ENCODE measurements around the gene CALML5.

Gene CALML5

DNA sequence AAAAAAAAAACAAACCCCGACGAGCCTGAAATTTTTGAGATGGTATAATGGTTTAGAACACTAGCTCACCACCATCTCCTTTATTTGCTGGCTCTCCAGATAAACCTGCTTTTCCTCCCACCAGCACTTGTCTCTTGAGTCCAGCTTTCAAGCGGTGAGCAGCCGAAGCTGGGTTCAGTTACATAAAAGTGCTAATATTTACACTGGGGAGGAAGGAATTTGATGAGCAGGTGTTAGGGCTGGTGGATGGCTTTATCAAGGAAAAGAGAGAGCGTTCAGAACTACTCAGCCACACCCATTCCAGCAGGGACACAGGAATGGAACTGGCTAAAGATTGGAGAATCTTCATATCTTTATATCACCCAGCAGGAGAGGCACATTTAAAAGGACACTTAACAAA is 18.8 kb upstream of the CALML5 start:
- TF ChIP-seq, protein P1, sequence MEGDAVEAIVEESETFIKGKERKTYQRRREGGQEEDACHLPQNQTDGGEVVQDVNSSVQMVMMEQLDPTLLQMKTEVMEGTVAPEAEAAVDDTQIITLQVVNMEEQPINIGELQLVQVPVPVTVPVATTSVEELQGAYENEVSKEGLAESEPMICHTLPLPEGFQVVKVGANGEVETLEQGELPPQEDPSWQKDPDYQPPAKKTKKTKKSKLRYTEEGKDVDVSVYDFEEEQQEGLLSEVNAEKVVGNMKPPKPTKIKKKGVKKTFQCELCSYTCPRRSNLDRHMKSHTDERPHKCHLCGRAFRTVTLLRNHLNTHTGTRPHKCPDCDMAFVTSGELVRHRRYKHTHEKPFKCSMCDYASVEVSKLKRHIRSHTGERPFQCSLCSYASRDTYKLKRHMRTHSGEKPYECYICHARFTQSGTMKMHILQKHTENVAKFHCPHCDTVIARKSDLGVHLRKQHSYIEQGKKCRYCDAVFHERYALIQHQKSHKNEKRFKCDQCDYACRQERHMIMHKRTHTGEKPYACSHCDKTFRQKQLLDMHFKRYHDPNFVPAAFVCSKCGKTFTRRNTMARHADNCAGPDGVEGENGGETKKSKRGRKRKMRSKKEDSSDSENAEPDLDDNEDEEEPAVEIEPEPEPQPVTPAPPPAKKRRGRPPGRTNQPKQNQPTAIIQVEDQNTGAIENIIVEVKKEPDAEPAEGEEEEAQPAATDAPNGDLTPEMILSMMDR (IDR thresholded peaks at IDR 0.05; ENCODE audit: low read depth, low read length, missing control alignments) = no peak
- no peak overlapping the region for H3K4me3 ChIP-seq (ENCODE audit: low read depth, low read length)
- DNase-seq (ENCODE audit: low read depth) = no peak
- in situ Hi-C loops (cut with HindIII; ENCODE audit: low sequenced_read_pairs) = no loop called here

DNA sequence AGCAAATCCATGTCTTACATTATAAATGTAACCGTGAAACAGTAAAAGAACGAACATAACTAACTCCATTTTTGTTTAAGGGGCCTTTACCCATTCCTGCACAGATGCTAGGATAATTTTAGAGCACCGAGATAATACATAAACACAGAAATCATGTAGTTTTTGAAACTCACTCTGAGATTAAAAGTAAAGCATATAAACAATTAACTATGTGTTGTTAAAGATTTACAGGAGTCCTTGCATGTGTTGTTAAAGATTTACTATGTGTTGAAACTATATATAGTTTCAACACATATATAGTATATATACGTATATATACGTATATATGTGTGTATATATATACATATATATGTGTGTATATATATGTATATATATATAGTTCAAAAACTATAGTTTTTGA is 18.2 kb upstream of the CALML5 start:
- no peak overlapping the region for H3K4me3 ChIP-seq (ENCODE audit: low read depth, low read length)
- TF ChIP-seq, protein P1 (IDR thresholded peaks at IDR 0.05; ENCODE audit: low read depth, low read length, missing control alignments) = no peak

DNA sequence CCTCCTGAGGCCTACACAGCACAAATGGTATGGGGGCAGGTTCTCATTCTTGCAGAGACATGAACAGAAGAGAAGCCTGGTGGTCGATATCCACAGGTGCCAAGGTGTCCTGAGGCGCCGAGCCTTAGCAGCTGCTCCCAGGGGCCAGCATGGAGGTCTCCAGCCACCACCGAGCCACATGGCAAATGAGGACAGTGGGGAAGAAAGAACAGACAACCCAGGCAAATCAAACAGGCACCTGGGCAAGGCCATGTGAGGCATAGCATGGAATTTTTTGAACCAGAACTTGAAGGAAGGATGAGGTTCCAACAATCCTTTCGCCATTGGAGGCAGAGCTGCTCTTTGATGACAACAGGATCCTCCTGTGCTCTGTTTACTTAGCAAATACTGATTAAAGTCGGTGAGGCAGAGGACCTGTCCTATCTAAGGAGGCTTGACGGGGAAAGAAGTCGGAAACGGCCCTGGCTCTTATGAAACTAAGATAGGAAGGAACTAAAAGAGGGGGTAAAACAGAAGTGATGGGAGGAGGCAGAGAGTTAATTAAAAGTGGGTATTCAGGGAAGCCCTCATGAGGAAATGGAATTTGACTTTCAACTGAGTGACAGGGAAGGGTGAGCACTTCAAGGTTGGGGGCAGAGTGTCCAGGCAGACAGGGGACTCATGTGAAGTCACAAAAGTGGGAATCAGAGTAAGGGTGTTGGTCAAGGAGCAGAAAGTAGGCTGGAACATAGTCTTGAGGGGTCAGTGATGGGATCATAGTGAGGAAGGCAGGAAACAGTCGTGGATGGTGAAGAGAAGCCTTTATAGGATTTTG is 16.8 kb upstream of the CALML5 start:
- H3K4me3 ChIP-seq (ENCODE audit: low read depth, low read length) = no peak overlapping the region
- in situ Hi-C loops (cut with HindIII; ENCODE audit: low sequenced_read_pairs) = no loop called here
- TF ChIP-seq, protein P1 (IDR thresholded peaks at IDR 0.05; ENCODE audit: low read depth, low read length, missing control alignments) = no peak
- DNase-seq (ENCODE audit: low read depth) = no peak

More for the DNA sequence above, 18.2 kb upstream of the CALML5 start:
- no peak for DNase-seq (ENCODE audit: low read depth)
- in situ Hi-C loops (cut with HindIII; ENCODE audit: low sequenced_read_pairs) = no loop called here

DNA sequence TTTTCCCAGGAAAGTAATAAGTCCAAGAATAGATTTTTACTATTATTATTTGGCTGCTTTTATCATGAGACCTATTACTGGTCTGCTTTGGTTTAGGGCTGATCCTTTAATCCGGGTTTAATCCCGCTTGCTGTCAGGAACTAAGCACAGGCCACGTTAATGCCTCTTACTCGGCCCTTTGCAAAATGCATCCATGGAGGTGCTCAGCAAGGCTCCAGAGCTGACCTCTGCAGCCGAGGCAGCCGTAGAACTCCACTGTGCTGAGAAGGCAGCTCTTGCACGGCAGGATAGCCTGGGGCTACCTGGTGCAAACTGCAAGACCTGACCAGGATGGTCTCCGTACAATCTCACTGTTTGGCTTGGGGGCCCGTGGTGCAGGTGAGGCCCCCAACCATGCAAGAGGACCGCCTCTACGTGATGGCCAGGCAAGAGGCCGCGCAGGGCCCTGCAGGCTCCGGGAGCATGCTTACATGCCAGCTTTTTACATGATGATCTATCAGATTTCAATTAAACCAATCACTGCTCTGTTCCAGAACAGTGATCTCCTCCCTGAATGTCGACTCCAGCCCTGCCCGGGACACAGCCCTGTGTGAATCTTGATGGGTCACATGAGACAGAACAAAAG is 15.0 kb upstream of the CALML5 start:
- TF ChIP-seq, protein P1 (IDR thresholded peaks at IDR 0.05; ENCODE audit: low read depth, low read length, missing control alignments) = no peak
- in situ Hi-C loops (cut with HindIII; ENCODE audit: low sequenced_read_pairs) = no loop called here
- no peak for DNase-seq (ENCODE audit: low read depth)
- H3K4me3 ChIP-seq (ENCODE audit: low read depth, low read length) = no peak overlapping the region

DNA sequence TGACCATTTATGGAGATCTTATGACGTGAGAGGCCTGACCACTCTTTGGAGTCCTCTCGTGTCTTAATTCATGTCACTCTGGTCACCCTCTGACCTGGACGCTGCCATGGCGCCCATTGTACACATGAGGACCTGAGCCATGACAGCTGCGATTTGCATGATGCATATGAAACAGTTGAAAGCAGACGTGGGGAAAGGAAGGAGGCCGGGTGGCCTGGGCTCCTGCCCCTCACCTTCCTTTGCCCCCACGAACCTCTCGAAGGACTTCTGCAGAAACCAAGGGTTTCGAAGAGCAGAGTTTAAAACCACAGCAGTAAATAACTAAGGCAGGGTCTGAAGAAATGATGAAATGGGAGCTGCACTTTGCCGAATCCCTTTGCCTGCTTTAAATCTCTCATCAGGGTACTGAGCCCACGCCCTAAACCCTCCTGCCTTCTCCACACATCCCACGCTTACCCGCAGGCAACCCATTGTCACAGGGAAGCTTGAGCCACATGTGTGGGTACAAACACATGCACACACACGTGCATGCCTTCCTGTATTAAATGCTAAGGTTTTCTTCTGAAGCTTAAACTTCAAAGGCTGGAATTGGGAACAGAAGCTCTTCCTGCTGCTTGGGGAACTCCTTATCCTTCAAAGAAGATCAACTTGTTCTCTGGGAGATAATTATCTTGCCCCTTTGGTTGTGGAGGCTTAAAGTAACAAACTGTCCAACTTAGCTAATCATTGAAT is 13.7 kb upstream of the CALML5 start:
- in situ Hi-C loops (cut with HindIII; ENCODE audit: low sequenced_read_pairs) = no loop called here
- TF ChIP-seq, protein P1 (IDR thresholded peaks at IDR 0.05; ENCODE audit: low read depth, low read length, missing control alignments) = no peak
- no peak for DNase-seq (ENCODE audit: low read depth)
- H3K4me3 ChIP-seq (ENCODE audit: low read depth, low read length) = no peak overlapping the region

DNA sequence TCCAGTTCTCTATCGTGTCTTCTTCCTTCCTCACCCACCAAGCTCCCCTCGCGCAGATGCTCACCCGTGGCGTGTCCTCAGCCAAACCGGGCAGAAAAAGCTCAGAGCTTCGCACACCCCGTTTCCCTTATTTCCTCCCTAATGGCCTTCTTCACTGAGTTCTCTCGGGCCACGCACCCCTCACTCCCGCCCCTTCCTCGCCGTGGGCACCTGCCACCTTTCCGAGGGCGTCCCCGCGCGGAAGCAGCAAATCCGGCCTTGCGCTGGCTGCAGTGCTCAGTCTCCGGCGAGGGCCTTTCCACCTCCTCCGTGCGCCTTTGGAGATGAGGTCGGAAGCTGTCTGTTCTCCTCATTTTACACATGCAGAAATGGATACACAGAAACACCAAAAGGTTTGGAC is 13.0 kb upstream of the CALML5 start:
- H3K4me3 ChIP-seq (ENCODE audit: low read depth, low read length) = no peak overlapping the region
- TF ChIP-seq, protein P1 (IDR thresholded peaks at IDR 0.05; ENCODE audit: low read depth, low read length, missing control alignments) = no peak
- in situ Hi-C loops (cut with HindIII; ENCODE audit: low sequenced_read_pairs) = no loop called here
- no peak for DNase-seq (ENCODE audit: low read depth)

All from astrocyte of the cerebellum (primary cell).